ENCODE measurements around the gene AP1S2. TPM values are rescaled to one million over a fixed set of nuclear protein-coding genes. Genes with fewer than 3 reads are reported as not detected.
"Not testable (repeated sequence)": the region's sequence is repeated elsewhere in the genome, so short reads cannot be mapped to it uniquely, and the experiment has no call there.

The AP1S2 gene
- total RNA-seq = 12.6 TPM

DNA sequence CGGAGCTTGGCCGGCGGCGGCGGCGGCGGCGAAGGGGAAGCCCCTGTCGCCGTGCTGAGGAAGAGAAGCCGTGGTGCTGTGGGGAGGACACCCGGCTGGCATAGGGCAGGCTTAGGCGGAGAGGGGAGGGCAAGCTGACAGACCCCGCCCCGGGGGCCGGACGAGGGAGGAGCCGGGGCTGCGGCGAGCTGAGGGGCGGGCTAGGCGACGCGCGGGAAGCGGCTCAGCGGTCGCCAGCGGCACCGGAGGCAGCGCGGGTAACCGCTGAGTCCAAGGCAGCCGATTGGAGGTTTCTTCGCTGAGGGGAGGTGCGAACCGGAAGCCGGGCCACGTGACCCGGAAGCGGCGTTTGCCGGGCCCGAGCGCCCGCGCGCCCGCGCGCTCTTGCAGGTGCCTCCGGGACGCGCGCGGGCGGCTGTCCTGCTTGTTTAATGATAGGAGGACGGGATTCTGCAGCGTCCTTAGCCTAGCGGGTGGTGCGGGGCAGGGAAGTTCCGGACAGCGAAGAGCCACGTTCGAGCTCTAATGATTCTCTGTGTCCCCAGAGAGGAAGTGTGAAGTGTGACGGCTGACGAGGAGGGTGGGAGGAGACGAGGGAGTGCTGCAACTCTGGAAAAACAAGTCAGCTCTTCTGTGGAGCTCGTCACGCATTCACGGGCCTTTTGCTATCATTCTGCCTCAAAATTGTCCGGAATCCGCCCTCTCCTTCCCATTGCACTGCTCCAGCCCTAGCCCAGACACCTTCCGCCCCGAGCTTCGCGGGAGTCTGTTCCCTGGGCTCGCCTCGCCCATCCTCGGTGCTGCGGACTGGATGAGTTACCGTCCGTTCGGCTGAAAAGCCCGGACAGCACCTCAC lies at the start of gene AP1S2:
Gene AP1S2 (minus strand): TSS at position 102 of the 856 bp plus-strand sequence. CDS start 2,289 bp downstream, outside the sequence.
- peak; percentile 95 for DNase-seq (ENCODE audit: low spot score)

GRCh38 chrX:15903186-15903681 lies 48.6 kb upstream of the AP1S2 start:
- no peak for DNase-seq (ENCODE audit: low spot score)

DNA sequence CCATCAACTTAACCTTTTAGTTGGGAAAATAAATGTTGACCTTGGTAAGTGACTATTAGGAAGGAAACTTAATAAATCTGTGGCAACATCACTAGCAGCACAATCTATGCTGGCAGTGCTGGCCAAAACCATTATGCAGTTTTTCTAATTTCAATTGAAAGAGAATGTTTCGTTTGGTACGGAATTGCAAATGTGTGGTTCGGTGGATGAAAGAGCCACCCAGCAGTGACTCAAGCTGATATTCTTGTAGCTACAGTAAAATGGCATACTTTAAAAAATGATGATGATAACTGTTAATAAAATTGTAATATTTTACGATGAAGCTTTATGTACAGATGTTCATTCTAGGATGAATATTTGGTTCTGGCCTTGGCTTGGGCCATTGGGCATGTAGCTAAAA lies 40.7 kb upstream of the AP1S2 start:
- DNase-seq (ENCODE audit: low spot score) = no peak

- no peak for DNase-seq (ENCODE audit: low spot score)
These were observed 40.1 kb upstream of the AP1S2 start for GRCh38 chrX:15894724-15895123.

DNA sequence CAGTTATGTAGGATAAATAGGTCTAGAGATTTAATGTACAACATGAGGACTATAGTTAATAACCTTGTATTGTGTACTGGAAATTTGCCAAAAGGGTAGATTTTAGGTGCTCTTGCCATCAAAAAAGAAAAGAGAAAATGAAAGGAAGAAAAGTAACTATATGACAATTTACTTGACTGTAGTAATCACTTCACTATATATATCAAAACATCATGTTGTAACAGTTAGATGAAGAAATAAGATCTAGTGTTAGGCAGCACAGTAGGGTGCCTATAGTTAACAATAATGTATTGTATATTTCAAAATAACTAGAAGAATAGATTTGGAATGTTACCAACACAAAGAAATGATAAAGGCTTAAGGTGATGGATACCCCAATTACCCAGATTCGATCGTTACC lies 35.9 kb upstream of the AP1S2 start:
- DNase-seq (ENCODE audit: low spot score) = no peak

DNA sequence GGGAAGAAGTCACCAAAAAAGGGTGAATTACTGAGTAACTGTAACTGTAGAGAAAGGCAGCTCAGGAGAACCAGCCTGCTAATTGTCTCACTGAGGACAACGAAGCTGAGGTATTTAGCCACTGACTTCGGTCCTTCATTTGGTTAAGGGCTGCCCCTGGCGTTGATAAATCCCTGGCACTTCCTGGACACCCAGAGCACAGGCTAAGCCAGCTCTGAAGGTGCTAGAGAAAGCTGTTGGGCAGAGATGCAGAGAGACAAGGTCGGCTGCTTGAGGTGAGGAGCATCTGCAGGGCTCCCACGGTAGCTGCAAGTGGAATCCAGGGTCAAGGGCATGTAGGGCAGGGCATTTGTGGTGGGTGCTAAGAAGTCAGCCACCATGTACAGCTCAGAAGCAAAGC lies 33.4 kb upstream of the AP1S2 start:
- no peak for DNase-seq (ENCODE audit: low spot score)

- DNase-seq (ENCODE audit: low spot score) = no peak
These were observed 28.9 kb upstream of the AP1S2 start for GRCh38 chrX:15883540-15883863.

DNA sequence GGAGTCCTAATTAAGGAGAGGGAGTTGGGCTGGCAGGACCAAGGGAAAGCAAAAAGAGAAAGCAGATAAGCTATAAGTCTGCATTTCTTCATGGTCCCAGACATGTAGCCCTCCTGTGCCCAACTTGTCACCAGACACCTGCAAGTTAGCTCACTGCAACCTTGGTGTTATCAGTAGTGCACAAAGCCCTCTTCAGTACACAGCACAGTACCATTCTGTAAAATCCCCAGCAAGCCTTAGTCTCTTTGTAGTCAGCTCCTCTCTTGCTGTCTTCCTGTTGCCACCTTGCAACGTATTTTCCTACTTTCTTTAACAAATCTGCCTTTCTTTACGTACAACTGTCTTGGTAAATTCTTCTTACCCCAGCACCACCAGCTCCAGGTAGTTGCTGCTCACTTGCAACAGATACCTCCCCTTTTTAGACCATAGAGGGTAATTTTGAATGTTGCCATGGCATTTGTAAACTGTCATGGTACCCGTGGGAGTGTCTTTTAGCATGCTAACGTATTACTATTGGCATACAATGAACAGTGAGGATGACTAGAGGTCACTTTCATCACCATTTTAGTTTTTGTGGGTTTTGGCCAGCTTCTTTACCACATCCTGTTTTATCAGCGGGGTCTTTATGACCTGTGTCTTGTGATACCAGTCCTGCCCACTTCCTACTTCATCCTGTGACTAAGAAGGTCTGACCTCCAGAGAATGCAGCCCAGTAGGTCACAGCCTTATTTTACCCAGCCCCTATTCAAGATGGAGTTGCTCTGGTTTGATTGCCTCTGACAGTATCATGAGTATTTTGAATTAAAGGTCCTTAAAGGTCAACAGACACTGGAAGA lies 28.3 kb upstream of the AP1S2 start:
- no peak for DNase-seq (ENCODE audit: low spot score)

DNA sequence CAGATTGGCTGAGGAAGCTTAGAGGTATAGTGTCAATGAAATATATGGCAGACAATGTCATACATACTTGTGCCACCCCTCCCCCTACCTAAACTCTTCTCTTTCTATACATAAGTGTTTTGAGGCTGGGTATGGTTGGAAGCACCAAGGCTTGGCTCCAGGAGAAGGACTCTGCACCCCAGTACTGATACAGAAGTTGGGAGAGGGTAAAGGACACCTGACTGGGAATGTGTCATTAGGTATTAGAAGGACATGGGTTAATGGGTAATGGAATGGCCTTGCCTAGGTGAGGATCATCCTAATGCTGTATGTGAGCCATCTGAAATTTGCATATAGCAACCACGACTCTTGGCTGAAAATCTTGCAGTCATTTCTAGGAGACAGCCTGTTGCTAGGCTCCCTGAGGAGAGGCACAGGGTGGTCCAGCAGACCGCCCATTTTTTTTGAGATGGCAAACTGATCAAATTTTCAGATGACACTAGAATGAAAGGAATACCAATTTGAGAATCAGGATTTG lies 26.8 kb upstream of the AP1S2 start:
- DNase-seq (ENCODE audit: low spot score) = no peak

GRCh38 chrX:15877914-15878313 lies 23.3 kb upstream of the AP1S2 start:
- not testable (repeated sequence) for DNase-seq (ENCODE audit: low spot score)

GRCh38 chrX:15877380-15877779 lies 22.8 kb upstream of the AP1S2 start:
- DNase-seq (ENCODE audit: low spot score) = no peak

- no peak for DNase-seq (ENCODE audit: low spot score)
These were observed 20.1 kb upstream of the AP1S2 start for GRCh38 chrX:15874672-15875071.

GRCh38 chrX:15873566-15873965 lies 19.0 kb upstream of the AP1S2 start:
- no peak for DNase-seq (ENCODE audit: low spot score)

DNA sequence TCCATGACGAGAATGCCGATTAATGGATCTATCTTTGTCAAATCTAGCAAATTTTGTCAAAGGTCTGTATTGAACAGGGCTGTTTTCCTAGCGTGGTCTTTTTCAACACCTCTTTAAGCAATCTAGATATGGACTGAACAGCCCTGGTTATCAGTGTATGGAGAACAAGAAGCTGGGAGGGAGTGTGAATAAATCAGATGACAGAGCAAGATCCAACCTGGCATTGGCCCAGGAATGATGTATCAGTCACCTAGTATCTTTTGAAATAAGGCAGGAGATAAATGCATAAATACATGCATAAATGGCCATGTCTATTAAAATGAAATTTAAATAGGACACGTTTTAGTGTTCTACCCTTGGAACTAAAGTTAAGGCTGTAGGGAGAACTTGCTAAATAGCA lies 15.7 kb upstream of the AP1S2 start:
- DNase-seq (ENCODE audit: low spot score) = no peak

DNA sequence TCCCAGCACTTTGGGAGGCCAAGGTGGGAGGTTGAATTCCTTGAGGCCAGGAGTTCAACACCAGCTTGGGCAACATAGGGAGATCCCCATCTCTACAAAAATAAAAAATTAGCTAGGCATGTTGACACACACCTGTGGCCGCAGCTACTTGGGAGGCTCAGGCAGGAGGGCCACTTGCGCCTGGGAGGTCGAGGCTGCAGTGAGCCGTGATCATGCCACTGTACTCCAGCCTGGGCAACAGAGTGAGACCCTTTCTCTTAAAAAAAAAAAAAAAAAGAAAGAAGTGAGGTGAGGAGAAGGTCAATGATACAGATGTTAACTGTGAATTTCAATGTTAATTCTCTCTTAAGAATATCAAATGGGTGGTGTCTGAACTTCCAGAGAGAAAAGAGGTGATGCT lies 15.1 kb upstream of the AP1S2 start:
- DNase-seq (ENCODE audit: low spot score) = no peak

DNA sequence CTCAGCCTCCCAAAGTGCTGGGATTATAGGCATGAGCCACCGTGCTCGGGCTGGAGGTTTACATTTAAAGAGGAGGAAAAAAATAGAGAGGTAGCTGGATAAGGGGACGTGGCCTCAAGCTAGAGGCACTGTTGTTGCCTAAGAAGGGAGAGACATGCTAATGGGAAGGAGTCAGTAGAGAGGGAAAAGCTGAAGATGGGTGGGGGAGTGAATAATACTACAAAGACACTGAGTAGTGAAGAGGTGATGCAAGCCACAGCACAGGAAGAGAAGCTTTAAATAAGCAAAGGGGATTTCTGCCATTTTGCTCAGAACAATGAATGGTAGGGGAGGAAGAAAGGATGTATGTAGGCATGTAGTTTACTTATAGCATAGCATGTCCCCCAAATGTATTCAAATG lies 11.5 kb upstream of the AP1S2 start:
- DNase-seq (ENCODE audit: low spot score) = no peak

GRCh38 chrX:15864629-15865028 lies 10.0 kb upstream of the AP1S2 start:
- DNase-seq (ENCODE audit: low spot score) = no peak

- no peak for DNase-seq (ENCODE audit: low spot score)
These were observed 9.4 kb upstream of the AP1S2 start for GRCh38 chrX:15864023-15864422.

GRCh38 chrX:15860921-15861320 lies 6.3 kb upstream of the AP1S2 start:
- no peak for DNase-seq (ENCODE audit: low spot score)

DNA sequence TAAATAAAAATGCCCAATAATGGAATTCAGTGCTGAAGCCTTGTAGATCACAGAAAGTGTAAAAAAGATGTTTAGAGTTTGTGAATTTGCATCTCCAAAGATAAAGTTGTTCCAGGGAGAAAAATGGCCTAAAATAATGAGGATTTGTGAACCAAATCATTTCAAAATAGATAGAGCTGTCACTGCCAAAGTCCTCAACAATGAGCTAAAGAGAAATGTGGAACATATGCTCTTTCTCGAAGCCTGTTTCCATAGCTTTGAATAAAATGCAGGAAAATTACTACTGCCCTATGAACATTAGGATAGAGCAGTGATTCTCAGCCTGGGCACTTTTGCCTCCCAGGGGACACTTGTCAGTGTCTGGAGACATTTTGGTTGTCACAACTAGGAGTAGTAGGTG lies 3.4 kb upstream of the AP1S2 start:
- no peak for DNase-seq (ENCODE audit: low spot score)

DNA sequence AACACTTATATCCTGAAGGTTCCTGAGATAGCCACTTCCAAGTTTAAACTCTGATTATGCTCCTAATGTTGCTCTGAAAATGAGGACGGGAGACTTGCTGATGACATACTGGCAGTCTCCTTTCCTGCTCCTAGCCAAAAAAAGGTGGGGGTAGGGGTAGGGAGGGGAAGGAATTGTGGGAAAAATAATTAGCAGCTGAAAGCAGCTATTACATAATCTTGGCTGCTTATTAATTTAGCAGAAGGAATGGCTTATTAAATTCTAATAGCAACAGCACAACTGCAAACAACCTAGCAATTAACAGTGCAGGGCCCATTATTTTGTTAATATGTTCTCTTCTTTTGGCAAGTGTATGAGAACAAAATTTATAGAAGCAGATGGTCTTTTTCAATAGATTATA lies 2.0 kb upstream of the AP1S2 start:
- no peak for DNase-seq (ENCODE audit: low spot score)

DNA sequence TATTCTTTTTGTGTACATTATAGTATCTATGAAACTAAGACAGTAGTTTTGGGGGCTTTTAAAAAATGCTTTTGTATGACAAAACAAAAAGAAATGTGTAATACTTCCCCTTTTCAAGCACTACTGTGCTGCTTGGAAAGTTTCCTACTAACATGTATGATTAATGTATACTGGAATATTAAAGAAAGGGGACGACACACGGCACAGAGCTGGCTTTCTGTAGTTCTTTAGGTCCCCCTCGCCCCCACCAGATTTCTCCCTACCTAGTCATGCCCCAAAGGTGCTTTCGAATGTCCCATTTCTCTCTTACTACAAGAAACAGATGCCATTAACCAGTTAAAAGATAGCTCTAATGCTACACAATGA lies 1.6 kb upstream of the AP1S2 start:
- no peak for DNase-seq (ENCODE audit: low spot score)
